Measurements from ENCODE around the gene OSBPL5. TPM values are rescaled to one million over a fixed set of nuclear protein-coding genes. Genes with fewer than 3 reads are reported as not detected.

OSBPL5 gene
- total and polyA plus RNA-seq, 2 donors (not counting 1 experiment from before 2014, with no cell fraction given): 12.4 to 49.0 TPM

DNA sequence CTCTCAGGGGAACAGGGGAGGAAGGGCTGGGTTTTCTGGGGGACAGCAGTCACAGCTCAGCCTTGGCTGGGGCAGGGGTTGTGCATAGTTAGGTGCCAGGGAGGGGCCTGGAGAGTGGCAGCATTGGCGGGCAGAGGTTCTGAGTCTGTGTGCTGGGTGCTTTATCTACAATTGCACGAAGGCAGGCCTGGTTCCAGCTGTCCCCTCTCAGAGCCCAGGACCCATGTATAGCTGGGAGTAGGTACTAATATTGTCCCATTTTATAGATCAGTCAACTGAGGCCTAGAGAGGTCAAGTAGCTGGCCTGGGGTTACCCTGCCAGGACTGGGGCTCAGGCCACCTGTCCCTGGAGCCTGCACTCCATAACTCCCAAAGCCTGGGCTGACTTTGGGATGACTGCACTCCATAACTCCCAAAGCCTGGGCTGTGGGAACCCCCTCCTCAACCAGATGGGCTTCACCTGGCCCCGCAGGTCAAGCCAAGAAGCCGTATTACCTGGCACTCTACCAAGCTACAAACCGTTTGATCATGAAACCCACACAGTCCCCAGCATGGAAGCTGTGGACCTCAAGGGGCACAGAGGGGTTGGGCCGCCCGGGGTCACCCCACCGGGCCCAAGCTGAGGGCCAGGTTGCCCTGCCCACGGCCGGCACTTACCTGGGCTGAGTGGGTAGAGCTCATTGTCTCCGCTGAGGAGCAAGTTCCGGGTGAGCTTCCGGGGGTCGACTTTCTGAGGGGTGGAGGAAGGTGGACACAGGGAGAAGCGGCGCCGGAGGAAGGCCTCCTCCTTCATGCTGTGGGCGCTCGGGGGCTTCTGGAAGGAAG lies 36.5 kb downstream of the OSBPL5 start:
- Histone ChIP-seq H3K9me3 (ENCODE audit: control insufficient read depth, insufficient read depth, low read depth, low read length) (no peaks in the 10 kb centered on the region), H2AFZ (ENCODE audit: low read length) (no peak overlapping the region), H3K4me1 (ENCODE audit: control insufficient read depth, extremely low read depth, insufficient read depth, low read length) (peaks cover 13% of the 10 kb centered on the region), H3K4me2 (ENCODE audit: extremely low read depth, insufficient read depth, low read length) (no peak overlapping the region), H3K9ac (ENCODE audit: insufficient read depth, low read length) (no peak overlapping the region), H3K36me3 (ENCODE audit: control insufficient read depth, insufficient read depth, low read length) (peaks cover 16% of the 10 kb centered on the region), H3K4me3 (replicated peaks in 1 of 4; ENCODE audit: control extremely low read depth in 1 of 4, insufficient read depth in 1 of 4, low read depth in 3 of 4, low read length in 4 of 4) (no peak overlapping the region), H4K20me1 (ENCODE audit: control insufficient read depth, extremely low read depth, insufficient read depth, low read length) (no peaks in the 10 kb centered on the region), H3K79me2 (ENCODE audit: control insufficient read depth, insufficient read depth, low read length) (no peaks in the 10 kb centered on the region), H3K27me3 (ENCODE audit: control insufficient read depth, insufficient read depth, low read length) (no peaks in the 10 kb centered on the region), H3K27ac (ENCODE audit: insufficient read depth, low read length) (no peak overlapping the region)
- DNase-seq (ENCODE audit: low read depth in 2 of 2): no peak
- TF ChIP-seq, protein P1, sequence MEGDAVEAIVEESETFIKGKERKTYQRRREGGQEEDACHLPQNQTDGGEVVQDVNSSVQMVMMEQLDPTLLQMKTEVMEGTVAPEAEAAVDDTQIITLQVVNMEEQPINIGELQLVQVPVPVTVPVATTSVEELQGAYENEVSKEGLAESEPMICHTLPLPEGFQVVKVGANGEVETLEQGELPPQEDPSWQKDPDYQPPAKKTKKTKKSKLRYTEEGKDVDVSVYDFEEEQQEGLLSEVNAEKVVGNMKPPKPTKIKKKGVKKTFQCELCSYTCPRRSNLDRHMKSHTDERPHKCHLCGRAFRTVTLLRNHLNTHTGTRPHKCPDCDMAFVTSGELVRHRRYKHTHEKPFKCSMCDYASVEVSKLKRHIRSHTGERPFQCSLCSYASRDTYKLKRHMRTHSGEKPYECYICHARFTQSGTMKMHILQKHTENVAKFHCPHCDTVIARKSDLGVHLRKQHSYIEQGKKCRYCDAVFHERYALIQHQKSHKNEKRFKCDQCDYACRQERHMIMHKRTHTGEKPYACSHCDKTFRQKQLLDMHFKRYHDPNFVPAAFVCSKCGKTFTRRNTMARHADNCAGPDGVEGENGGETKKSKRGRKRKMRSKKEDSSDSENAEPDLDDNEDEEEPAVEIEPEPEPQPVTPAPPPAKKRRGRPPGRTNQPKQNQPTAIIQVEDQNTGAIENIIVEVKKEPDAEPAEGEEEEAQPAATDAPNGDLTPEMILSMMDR (conservative IDR thresholded peaks at IDR 0.05 in 1 of 2, IDR thresholded peaks at IDR 0.05 in 1 of 2; ENCODE audit: low read depth in 1 of 2, low read length in 2 of 2): no peak
- no peak for TF ChIP-seq EZH2 (IDR thresholded peaks at IDR 0.05; ENCODE audit: low read length, missing control alignments)

DNA sequence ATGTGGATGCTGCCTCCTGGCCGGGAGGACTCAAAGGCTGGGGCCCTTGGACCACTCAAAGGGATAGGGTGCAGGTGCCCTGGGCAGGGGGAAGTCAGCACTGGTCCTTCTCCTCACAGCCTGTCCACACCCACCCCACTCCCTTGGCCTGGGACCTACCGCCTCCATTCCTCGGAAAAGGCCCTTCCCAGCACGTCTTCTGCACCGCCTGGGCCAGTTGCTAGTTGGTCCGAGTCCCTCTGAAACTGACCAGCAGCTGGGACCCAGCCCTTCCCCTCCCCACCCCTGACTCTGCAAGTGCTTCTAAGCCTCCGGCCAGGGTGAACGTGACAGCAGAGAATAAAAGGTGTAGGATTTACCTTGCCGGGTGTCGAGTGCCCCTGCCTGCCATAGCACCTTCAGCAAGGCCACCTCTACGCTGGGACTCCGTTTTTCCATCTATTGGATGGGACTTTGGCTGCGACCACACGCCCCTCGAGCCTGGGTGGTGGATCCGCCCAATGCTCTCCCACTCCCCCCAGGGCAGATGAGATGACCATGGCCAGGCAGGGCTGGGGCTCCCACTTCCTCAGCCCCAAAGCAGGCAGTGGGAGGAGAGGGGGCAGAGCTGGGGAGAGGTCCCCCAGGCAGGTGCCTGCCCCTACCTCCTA lies 37.3 kb downstream of the OSBPL5 start:
- TF ChIP-seq, protein P1 (conservative IDR thresholded peaks at IDR 0.05 in 1 of 2, IDR thresholded peaks at IDR 0.05 in 1 of 2; ENCODE audit: low read depth in 1 of 2, low read length in 2 of 2): no peak
- TF ChIP-seq EZH2 (IDR thresholded peaks at IDR 0.05; ENCODE audit: low read length, missing control alignments): no peak
- no peaks in the 10 kb centered on the region for H3K9me3 ChIP-seq (ENCODE audit: control insufficient read depth, insufficient read depth, low read depth, low read length)
- no peak overlapping the region for H3K4me3 ChIP-seq (replicated peaks in 1 of 4; ENCODE audit: control extremely low read depth in 1 of 4, insufficient read depth in 1 of 4, low read depth in 3 of 4, low read length in 4 of 4)
- DNase-seq (ENCODE audit: low read depth in 2 of 2): no peak
- no peaks in the 10 kb centered on the region for H4K20me1 ChIP-seq (ENCODE audit: control insufficient read depth, extremely low read depth, insufficient read depth, low read length)
- H2AFZ ChIP-seq (ENCODE audit: low read length): no peak overlapping the region
- no peaks in the 10 kb centered on the region for H3K79me2 ChIP-seq (ENCODE audit: control insufficient read depth, insufficient read depth, low read length)
- peaks cover 14% of the 10 kb centered on the region for H3K4me1 ChIP-seq (ENCODE audit: control insufficient read depth, extremely low read depth, insufficient read depth, low read length)
- H3K27ac ChIP-seq (ENCODE audit: insufficient read depth, low read length): no peak overlapping the region
- H3K4me2 ChIP-seq (ENCODE audit: extremely low read depth, insufficient read depth, low read length): no peak overlapping the region
- H3K27me3 ChIP-seq (ENCODE audit: control insufficient read depth, insufficient read depth, low read length): no peaks in the 10 kb centered on the region
- H3K9ac ChIP-seq (ENCODE audit: insufficient read depth, low read length): no peak overlapping the region
- H3K36me3 ChIP-seq (ENCODE audit: control insufficient read depth, insufficient read depth, low read length): peaks cover 21% of the 10 kb centered on the region

DNA sequence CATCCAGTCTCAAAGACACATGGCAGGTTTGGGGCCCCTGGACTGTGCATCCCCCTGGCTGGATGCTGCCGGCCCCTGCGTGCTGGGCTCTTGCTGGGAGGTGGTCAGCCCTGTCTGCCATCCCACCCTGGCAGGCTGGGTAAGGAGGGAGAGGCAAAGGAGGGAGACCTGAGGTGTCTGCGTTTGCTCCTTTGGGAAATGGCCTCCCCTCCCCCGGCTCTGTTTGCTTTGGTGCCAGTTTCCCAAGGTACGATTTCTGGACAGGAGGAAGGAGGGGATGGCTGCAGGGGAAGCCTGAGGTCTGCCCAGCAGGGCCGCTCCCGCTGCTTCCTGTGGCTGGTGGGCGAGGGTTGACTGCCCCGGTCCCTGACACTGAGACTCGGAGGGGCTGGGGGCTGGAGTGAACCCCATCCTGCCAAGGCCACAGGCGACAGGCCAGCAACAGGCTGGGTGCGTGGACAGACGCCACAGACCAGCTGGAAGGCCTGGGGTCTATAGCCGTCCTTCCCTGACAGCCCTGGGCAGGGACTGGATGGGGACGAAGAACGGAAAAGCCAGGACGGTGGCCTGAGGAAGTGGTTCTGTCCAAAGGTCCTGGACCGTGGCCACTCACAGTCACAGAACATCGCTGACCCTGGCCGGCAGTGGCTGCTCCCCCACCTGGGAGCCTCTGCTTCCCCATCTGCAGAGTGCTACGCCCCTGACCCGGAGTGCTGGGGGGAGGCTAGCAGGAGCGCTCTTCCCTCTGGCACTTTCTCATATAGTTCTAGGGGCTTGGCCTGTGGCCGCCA lies 38.0 kb downstream of the OSBPL5 start:
- H3K4me1 ChIP-seq (ENCODE audit: control insufficient read depth, extremely low read depth, insufficient read depth, low read length): peaks cover 14% of the 10 kb centered on the region
- no peak for TF ChIP-seq EZH2 (IDR thresholded peaks at IDR 0.05; ENCODE audit: low read length, missing control alignments)
- TF ChIP-seq, protein P1 (conservative IDR thresholded peaks at IDR 0.05 in 1 of 2, IDR thresholded peaks at IDR 0.05 in 1 of 2; ENCODE audit: low read depth in 1 of 2, low read length in 2 of 2): no peak
- no peak for DNase-seq (ENCODE audit: low read depth in 2 of 2)
- no peaks in the 10 kb centered on the region for H3K9me3 ChIP-seq (ENCODE audit: control insufficient read depth, insufficient read depth, low read depth, low read length)
- H3K79me2 ChIP-seq (ENCODE audit: control insufficient read depth, insufficient read depth, low read length): no peaks in the 10 kb centered on the region
- peaks cover 23% of the 10 kb centered on the region for H3K36me3 ChIP-seq (ENCODE audit: control insufficient read depth, insufficient read depth, low read length)
- no peak overlapping the region for H2AFZ ChIP-seq (ENCODE audit: low read length)
- H3K27me3 ChIP-seq (ENCODE audit: control insufficient read depth, insufficient read depth, low read length): no peaks in the 10 kb centered on the region
- no peak overlapping the region for H3K4me3 ChIP-seq (replicated peaks in 1 of 4; ENCODE audit: control extremely low read depth in 1 of 4, insufficient read depth in 1 of 4, low read depth in 3 of 4, low read length in 4 of 4)
- no peak overlapping the region for H3K4me2 ChIP-seq (ENCODE audit: extremely low read depth, insufficient read depth, low read length)
- no peaks in the 10 kb centered on the region for H4K20me1 ChIP-seq (ENCODE audit: control insufficient read depth, extremely low read depth, insufficient read depth, low read length)
- H3K27ac ChIP-seq (ENCODE audit: insufficient read depth, low read length): no peak overlapping the region
- H3K9ac ChIP-seq (ENCODE audit: insufficient read depth, low read length): no peak overlapping the region
